GM19324 (cell line): Measurements from ENCODE around the gene PZP.

ENCODE experiments used
- ATAC-seq: cut with Tn5 transposase; IDR thresholded peaks from one replicate; pipeline ENCODE4 v1.9.1; 2021; ENCODE audit warnings: mild to moderate bottlenecking, moderate library complexity; ENCODE audit not compliant: unreplicated experiment, low FRiP score

PZP gene

GRCh38 chr12:9106610-9107541 is 101.3 kb downstream of the PZP start:
- ATAC-seq, result no peak

- no peak for ATAC-seq
Measured at GRCh38 chr12:9106067-9106466, 102.1 kb downstream of the PZP start.

GRCh38 chr12:9104767-9105423 is 103.3 kb downstream of the PZP start:
- ATAC-seq, result no peak

GRCh38 chr12:9104087-9104486 is 104.1 kb downstream of the PZP start:
- no peak for ATAC-seq

- ATAC-seq, result no peak
Measured at GRCh38 chr12:9103050-9103849, 104.9 kb downstream of the PZP start.

GRCh38 chr12:9101018-9101687 is 107.0 kb downstream of the PZP start:
- ATAC-seq, result no peak

- no peak for ATAC-seq
Measured at GRCh38 chr12:9099552-9100190, 108.5 kb downstream of the PZP start.
